Measurements from ENCODE around the gene HDAC5. TPM values are rescaled to one million over a fixed set of nuclear protein-coding genes. Genes with fewer than 3 reads are reported as not detected.
"Not testable (repeated sequence)": the region's sequence is repeated elsewhere in the genome, so short reads cannot be mapped to it uniquely, and the experiment has no call there.

Gene HDAC5
- total RNA-seq, 2 donors from 2014 or later, result 19.0 to 26.6 TPM

DNA sequence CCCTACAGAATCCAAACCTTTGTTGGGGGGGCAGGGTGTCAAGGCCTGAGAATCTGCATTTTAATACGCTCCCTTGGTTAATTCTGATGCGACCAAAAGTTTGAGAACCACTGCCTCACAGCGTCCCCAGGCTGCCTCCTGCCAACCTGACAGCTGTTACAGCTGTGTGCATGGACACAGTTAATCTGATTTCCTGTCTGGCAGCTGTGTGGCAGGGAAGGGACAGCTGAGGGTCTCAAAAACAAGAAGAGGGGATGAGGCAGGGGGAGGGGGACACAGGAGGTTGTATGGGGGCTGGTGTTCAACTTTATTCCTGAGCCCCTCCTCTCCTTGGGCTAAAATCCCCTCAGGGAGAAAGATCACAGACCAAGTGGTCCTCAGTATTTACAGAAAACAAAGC lies 17.5 kb downstream of the HDAC5 start:
- DNase-seq, result no peak
- Histone ChIP-seq H3K27me3 (no peaks in the 10 kb centered on the region), H3K4me1 (peaks cover 7% of the 10 kb centered on the region), H3K36me3 (no peaks in the 10 kb centered on the region), H3K9ac (ENCODE audit: low read depth in 2 of 2, low read length in 2 of 2) (no peak overlapping the region), H3K4me3 (no peak overlapping the region), H3K27ac (no peak overlapping the region), H3K9me3 (no peaks in the 10 kb centered on the region)
- TF ChIP-seq, protein P1, sequence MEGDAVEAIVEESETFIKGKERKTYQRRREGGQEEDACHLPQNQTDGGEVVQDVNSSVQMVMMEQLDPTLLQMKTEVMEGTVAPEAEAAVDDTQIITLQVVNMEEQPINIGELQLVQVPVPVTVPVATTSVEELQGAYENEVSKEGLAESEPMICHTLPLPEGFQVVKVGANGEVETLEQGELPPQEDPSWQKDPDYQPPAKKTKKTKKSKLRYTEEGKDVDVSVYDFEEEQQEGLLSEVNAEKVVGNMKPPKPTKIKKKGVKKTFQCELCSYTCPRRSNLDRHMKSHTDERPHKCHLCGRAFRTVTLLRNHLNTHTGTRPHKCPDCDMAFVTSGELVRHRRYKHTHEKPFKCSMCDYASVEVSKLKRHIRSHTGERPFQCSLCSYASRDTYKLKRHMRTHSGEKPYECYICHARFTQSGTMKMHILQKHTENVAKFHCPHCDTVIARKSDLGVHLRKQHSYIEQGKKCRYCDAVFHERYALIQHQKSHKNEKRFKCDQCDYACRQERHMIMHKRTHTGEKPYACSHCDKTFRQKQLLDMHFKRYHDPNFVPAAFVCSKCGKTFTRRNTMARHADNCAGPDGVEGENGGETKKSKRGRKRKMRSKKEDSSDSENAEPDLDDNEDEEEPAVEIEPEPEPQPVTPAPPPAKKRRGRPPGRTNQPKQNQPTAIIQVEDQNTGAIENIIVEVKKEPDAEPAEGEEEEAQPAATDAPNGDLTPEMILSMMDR (IDR thresholded peaks at IDR 0.05), result no peak
- intact Hi-C loops (cut with DNase I), result no loop called here

DNA sequence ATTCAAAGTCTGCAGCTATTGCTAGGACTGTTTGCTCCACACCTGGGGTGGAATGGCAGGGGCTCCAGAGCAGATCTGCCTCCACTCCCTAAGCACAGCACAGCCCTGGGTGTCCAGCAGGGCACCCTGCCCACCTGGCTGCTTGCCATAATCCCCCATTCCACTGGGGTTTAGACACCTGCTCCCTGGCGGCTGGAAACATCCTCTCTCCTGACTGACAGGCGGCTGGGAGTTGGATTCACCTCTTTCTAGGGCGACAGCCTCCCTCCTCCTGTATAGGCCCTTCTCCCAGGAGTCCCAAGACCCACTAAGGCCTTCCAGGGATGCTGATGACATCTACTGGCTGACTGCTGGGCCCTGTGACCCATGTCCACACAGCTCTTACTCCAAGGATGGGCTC lies 18.0 kb downstream of the HDAC5 start:
- H3K4me1 ChIP-seq, result peaks cover 2% of the 10 kb centered on the region

DNA sequence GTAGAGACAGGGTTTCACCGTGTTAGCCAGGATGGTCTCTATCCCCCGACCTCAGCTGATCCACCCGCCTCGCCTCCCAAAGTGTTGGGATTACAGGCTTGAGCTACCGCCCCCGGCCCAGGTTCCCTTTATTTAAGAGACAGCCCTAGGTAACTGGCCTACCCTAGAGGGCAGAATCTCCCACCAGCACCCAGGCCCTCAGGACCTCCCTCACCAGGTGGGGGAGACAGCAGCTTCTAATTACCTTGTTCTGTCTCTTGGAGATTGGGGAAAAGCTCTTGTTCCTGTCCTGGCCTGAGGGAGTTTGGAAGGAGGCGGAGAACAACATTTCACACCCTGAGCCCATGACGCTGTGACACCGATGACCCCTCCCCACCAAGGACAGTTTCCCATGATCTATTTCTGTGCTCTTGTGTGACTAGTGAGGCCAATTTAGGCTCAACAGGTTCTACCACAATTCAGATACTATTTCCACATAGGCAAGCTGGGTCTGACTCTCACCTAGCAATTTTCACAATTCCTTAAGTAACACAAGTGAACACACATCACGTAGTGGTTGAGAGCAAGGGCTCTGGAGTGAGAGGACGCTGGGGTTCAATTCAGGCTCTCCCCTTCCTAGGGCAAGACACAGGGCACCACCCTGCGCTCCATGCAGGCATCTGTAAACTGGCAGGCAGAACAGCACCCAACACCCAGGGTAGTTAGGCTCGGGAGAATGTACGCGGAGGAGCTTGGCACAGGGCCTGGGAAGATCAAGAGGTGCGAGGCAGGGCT lies 20.4 kb downstream of the HDAC5 start:
- TF ChIP-seq, protein P1 (IDR thresholded peaks at IDR 0.05), result no peak
- H3K36me3 ChIP-seq, result no peaks in the 10 kb centered on the region
- intact Hi-C loops (cut with DNase I), result no loop called here
- H3K4me1 ChIP-seq, result no peaks in the 10 kb centered on the region
- no peak overlapping the region for H3K4me3 ChIP-seq
- no peaks in the 10 kb centered on the region for H3K27me3 ChIP-seq
- DNase-seq, result no peak
- H3K9ac ChIP-seq (ENCODE audit: low read depth in 2 of 2, low read length in 2 of 2), result no peak overlapping the region
- no peak overlapping the region for H3K27ac ChIP-seq
- H3K9me3 ChIP-seq, result no peaks in the 10 kb centered on the region

More for the DNA sequence above, 18.0 kb downstream of the HDAC5 start:
- intact Hi-C loops (cut with DNase I), result no loop called here
- no peaks in the 10 kb centered on the region for H3K9me3 ChIP-seq
- no peak overlapping the region for H3K9ac ChIP-seq (ENCODE audit: low read depth in 2 of 2, low read length in 2 of 2)
- no peaks in the 10 kb centered on the region for H3K27me3 ChIP-seq
- TF ChIP-seq, protein P1 (IDR thresholded peaks at IDR 0.05), result no peak
- H3K27ac ChIP-seq, result no peak overlapping the region
- H3K36me3 ChIP-seq, result no peaks in the 10 kb centered on the region
- H3K4me3 ChIP-seq, result no peak overlapping the region
- DNase-seq, result no peak

DNA sequence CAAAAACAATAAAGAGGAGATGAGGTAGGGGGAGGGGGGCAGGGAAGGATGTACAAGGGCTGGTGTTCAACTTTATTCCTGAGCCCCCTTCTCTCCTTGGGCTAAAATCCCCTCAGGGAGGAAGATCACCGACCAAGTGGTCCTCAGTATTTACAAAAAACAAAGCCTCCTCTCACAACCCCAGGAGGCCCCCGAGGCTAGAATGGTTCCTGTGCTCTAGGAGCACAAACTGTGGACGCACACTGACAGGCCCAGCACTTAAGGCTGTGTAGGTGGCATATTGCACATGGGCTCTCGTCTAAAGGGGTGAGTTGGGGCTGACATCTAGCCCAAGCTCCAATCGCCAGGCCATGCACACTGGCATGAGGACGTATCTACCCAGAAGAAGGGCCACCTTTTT lies 21.6 kb downstream of the HDAC5 start:
- H3K9ac ChIP-seq (ENCODE audit: low read depth in 2 of 2, low read length in 2 of 2); intact Hi-C loops (cut with DNase I); H3K4me3 ChIP-seq; H3K27ac ChIP-seq; H3K9me3 ChIP-seq; H3K27me3 ChIP-seq; DNase-seq; H3K36me3 ChIP-seq; H3K4me1 ChIP-seq: not testable (repeated sequence)

DNA sequence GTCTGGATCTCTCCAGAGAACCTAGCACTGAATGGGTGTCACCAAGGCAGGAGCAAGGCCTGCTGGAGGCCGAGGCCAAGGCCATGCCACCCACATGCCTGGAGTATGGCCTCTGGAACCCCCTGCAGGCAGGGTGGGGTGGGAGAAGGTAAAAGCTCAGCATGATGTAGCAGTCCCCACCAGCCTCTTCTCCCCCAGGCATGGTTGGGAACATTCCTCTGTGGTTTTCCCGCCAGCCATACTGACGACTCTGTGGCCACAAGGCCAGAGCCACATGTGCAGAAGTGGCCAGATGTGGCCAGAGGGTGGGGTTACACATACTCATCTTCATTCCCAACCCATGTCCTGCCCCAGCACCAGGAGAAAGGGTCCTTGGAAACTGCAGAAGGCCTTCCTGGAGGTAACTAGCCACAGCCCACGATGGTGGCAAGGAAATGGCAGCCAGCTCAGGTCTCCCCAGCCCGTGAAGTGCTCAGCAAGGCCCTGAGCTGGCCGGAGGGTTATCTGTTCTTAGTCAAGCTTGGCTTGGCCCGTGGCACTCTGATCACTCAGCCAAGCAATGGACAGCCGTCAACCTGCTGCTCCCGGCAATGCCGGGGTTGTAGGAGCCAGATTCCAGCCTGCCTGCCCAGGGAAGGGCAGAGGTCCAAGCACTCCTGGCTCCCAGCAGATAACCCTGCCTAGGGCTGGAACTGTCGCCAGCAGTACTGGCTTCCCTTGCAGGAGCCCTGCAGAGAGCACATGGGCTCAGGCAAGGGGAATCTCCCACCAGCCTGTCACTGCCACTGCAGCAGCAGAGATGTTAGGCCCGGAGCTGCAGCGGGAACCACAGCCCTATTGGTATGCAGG lies 26.1 kb downstream of the HDAC5 start:
- H3K9ac ChIP-seq (ENCODE audit: low read depth in 2 of 2, low read length in 2 of 2), result peak overlapping the region in 1 of 2 donors; percentile 12
- H3K27ac ChIP-seq, result peak overlapping the region; percentile 84
- peaks cover 10% of the 10 kb centered on the region for H3K4me1 ChIP-seq
- intact Hi-C loops (cut with DNase I), result no loop called here
- no peak for DNase-seq
- no peaks in the 10 kb centered on the region for H3K9me3 ChIP-seq
- TF ChIP-seq, protein P1 (IDR thresholded peaks at IDR 0.05), result no peak
- no peaks in the 10 kb centered on the region for H3K36me3 ChIP-seq
- H3K27me3 ChIP-seq, result no peaks in the 10 kb centered on the region
- H3K4me3 ChIP-seq, result no peak overlapping the region

Measured in colonic mucosa (tissue), 4 donors.